UCSD-AML1 (cell line): ENCODE measurements around the gene JAM3.
"Not testable (repeated sequence)": the region's sequence is repeated elsewhere in the genome, so short reads cannot be mapped to it uniquely, and the experiment has no call there.

ENCODE experiments used
- DNase-seq: peaks from one replicate; lab custom pipeline; 2025; ENCODE audit not compliant: unreplicated experiment; lab: John Stamatoyannopoulos, UW

JAM3 gene

DNA sequence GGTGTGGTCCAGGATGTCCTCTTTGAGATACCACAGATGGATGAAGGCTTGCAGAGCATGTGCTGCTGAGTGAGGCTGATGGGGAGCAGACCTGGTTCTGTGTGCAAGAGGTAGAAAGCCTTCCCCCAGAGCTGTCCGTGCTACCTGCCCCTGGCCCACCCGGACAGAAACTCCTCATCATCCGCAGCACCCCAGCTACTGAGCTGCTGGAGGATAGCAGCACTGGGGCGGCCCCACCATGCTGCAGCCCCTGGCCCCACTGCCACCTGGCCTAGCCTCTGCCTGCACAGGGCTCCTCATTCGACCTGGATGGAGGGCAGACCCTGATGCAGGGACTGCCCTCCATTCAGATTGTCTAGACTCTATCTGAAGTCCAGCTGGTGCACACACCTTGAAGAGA is 104.4 kb downstream of the JAM3 start:
- no peak for DNase-seq

DNA sequence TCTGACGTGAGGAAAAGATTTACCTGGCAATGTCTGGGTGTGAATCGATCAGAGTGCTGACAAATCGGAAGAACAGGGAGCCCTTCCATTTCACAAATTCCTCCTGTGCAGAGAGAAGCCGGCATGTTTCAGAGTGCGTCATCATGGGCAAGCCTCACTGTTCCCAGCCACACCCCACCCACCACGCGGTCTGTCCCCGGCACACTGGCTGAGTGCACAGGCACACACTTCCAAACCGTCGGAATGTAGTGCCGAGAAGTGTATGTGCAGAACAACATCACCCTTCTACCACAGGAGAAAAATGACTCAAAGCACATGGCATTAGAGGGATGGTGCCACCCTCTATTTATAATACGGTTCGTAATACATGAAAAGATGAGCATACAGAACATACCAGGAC is 107.4 kb downstream of the JAM3 start:
- no peak for DNase-seq

DNA sequence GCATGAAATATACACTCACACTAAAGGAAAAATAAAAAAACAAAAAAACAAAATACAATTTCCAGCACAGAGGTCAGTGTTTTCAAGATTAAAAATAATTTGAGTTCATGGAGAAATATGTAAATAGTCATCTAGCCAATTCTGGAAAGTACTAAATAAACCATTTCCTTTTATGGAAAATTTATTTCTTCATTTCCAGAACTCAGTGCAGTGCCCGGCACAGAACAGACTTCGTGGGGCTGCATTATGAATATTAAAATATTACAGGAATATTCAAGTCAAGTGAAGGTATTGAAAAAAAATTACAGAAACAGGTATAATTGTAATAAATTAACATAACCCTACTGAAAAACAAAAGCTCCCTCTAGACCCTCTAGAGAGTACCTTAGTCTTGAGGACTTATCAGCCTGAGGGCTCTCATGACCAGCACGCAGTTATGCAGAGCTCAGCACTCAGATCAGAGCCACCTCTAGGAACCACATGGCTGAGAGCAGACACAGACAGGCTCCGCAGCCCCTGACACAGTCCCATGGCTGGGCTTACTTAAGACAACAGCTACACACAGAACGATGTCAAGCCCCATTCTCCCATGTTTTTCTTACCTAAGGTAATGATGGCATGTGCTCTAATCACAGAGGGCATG is 109.3 kb downstream of the JAM3 start:
- no peak for DNase-seq

DNA sequence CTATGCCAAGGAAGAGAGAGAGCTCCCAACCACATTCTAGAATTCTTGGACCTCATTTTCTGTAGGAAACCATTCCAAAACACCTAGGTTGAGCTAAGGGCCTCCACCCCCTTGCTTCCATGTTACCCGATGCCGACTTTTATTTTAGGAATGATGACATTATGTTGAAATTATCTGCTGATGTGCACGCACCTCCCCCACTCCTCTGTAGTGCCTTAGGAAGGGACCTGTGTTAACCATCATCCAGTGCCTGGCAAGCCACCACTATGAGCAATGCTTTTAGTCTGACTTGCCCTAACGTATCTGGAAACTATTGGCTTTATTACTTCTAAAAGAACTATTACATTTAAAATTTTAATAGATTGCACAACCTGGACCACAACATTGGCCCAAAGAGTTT is 112.8 kb downstream of the JAM3 start:
- no peak for DNase-seq

DNA sequence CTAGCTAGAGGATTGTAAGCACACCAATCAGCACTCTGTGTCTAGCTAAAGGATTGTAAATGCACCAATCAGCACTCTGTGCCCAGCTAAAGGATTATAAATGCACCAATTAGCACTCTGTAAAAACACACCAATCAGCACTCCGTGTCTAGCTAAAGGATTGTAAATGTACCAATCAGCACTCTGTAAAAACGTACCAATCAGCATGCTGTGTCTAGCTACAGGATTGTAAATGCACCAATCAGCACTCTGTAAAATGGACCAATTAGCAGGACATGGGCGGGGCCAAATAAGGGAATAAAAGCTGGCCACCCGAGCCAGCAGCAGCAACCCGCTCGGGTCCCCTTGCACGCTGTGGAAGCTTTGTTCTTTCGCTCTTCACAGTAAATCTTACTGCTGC is 119.2 kb downstream of the JAM3 start:
- DNase-seq: not testable (repeated sequence)

DNA sequence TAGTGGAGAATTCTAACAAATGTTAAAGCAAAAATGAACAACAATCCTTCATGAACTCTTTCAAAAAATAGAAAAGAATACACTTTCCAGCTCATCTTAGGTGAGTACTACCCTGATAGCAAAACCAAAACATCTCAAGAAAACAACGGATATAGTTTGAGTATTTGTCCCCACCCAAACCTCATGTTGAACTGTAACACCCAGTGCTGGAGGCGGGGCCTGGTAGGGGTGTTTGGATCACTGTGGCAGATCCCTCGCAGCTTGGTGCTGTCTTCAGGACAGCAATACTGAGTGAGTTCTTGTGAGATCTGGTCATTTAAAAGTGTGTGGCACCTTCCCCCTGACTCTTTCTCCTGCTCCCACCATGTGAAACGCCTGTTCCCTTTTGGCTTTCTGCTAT is 127.9 kb downstream of the JAM3 start:
- DNase-seq: no peak

DNA sequence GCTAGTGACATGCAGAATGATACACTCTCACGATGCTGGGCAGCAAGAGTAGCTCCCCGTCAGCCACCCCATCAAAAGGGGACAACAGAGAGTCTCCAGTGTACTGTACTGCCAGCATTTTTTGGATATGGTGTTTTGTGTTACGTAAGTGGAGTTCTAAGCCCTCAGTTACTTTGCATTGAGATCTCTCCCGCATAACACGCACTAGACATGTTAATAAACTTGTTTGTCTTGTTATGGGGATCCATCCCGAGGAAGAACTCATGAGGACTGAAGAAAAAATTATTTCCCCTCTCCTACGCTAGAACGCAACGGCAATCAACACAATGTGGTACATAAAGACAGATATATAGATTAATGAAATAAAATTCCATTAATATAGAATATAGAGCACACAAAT is 130.7 kb downstream of the JAM3 start:
- DNase-seq: no peak

DNA sequence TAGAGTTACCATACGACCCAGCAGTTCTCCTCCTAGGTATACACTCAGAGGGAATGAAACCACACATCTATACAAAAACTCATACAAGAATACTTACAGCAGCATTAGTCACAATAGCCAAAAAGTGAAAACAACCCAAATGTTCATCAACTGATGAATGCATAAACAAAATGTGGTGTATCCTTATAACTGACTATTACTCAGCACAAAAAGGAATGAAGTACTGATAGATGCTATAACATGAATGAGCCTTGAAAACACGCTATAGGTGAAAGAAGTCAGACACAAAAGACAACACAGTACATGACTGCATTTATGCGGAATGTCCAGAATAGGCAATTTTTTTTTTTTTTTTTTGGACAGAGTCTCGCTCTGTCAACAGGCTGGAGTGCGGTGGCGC is 131.8 kb downstream of the JAM3 start:
- no peak for DNase-seq
